ENCODE measurements around the gene BRPF1.
A peak's percentile ranks its signal among the peaks of the same experiment; 100 is the strongest.

The BRPF1 gene

GRCh38 chr3:9745521-9745920, 14.0 kb downstream of the BRPF1 start:
- intact Hi-C loops (cut with DNase I; ENCODE audit: low total_unique reads) = no loop called here

GRCh38 chr3:9746330-9746729, 14.8 kb downstream of the BRPF1 start:
- TF ChIP-seq CTCF (IDR thresholded peaks at IDR 0.05) = no peak
- H3K27ac ChIP-seq = no peak overlapping the region
- peaks cover 62 to 73% (median 71%) of the 10 kb centered on the region in 3 donors for H3K36me3 ChIP-seq
- H3K9me3 ChIP-seq = no peaks in the 10 kb centered on the region
- intact Hi-C loops (cut with DNase I; ENCODE audit: low total_unique reads) = no loop called here
- peaks cover 0 to 22% (median 16%) of the 10 kb centered on the region in 4 donors for H3K4me1 ChIP-seq
- no peak for DNase-seq
- no peak overlapping the region for H3K4me3 ChIP-seq
- H3K27me3 ChIP-seq = no peaks in the 10 kb centered on the region

More at GRCh38 chr3:9745521-9745920, 14.0 kb downstream of the BRPF1 start:
- no peak for TF ChIP-seq CTCF (IDR thresholded peaks at IDR 0.05)
- DNase-seq = no peak
- H3K27ac ChIP-seq = no peak overlapping the region
- H3K9me3 ChIP-seq = no peaks in the 10 kb centered on the region
- no peaks in the 10 kb centered on the region for H3K27me3 ChIP-seq
- peaks cover 70 to 80% (median 79%) of the 10 kb centered on the region in 3 donors for H3K36me3 ChIP-seq
- H3K4me3 ChIP-seq = no peak overlapping the region
- H3K4me1 ChIP-seq = peaks cover 0 to 14% (median 9%) of the 10 kb centered on the region in 4 donors

- Histone ChIP-seq H3K36me3 (peaks cover 52 to 73% (median 64%) of the 10 kb centered on the region in 3 donors), H3K9me3 (no peaks in the 10 kb centered on the region), H3K4me1 (peaks cover 0 to 30% (median 22%) of the 10 kb centered on the region in 4 donors), H3K4me3 (no peak overlapping the region), H3K27me3 (no peaks in the 10 kb centered on the region), H3K27ac (no peak overlapping the region)
- no peak for TF ChIP-seq CTCF (IDR thresholded peaks at IDR 0.05)
- no peak for DNase-seq
- intact Hi-C loops (cut with DNase I; ENCODE audit: low total_unique reads) = no loop called here
Measured at GRCh38 chr3:9747267-9747666, 15.7 kb downstream of the BRPF1 start.

GRCh38 chr3:9748031-9748430, 16.5 kb downstream of the BRPF1 start:
- no peak for DNase-seq
- Histone ChIP-seq H3K27me3 (no peaks in the 10 kb centered on the region), H3K4me3 (no peak overlapping the region), H3K9me3 (no peaks in the 10 kb centered on the region), H3K4me1 (peaks cover 0 to 30% (median 22%) of the 10 kb centered on the region in 4 donors), H3K27ac (no peak overlapping the region), H3K36me3 (peaks cover 45 to 73% (median 63%) of the 10 kb centered on the region in 3 donors)
- TF ChIP-seq CTCF (IDR thresholded peaks at IDR 0.05) = no peak
- intact Hi-C loops (cut with DNase I; ENCODE audit: low total_unique reads) = no loop called here

- Histone ChIP-seq H3K4me3 (peak overlapping the region; percentile 58 to 82), H3K4me1 (peaks cover 0 to 30% (median 22%) of the 10 kb centered on the region in 4 donors), H3K27me3 (no peaks in the 10 kb centered on the region), H3K36me3 (peaks cover 36 to 72% (median 51%) of the 10 kb centered on the region in 3 donors), H3K9me3 (no peaks in the 10 kb centered on the region), H3K27ac (peak overlapping the region; percentile 79 to 91)
- intact Hi-C loops (cut with DNase I; ENCODE audit: low total_unique reads) = no loop called here
- TF ChIP-seq CTCF (IDR thresholded peaks at IDR 0.05) = no peak
- no peak for DNase-seq
Measured at GRCh38 chr3:9749296-9749644, 17.7 kb downstream of the BRPF1 start.
